Trophoblast cell (in vitro differentiated cells and primary cell): ENCODE measurements around the gene IL3.

Source experiments
- DNase-seq, 2 donors: peaks; one replicate each; pipeline ENCODE4 v3.0.0-alpha.2; 2016
- H2AFZ ChIP-seq: 2 replicates; pipeline ENCODE4 v1.6.1; 2013; ENCODE audit warnings: low read length, moderate library complexity, mild to moderate bottlenecking; ENCODE audit not compliant: insufficient read depth, poor library complexity
- H2AK5ac ChIP-seq: 2 replicates; pipeline ENCODE4 v1.6.1; 2013; ENCODE audit warnings: mild to moderate bottlenecking, low read length
- H2BK120ac ChIP-seq: 2 replicates; pipeline ENCODE4 v1.6.1; 2013; ENCODE audit warnings: low read length, mild to moderate bottlenecking, moderate library complexity; ENCODE audit not compliant: insufficient read depth, poor library complexity
- H2BK12ac ChIP-seq: 2 replicates; pipeline ENCODE4 v1.6.1; 2013; ENCODE audit warnings: mild to moderate bottlenecking, low read length, moderate library complexity
- H2BK5ac ChIP-seq: 2 replicates; pipeline ENCODE4 v1.6.1; 2013; ENCODE audit warnings: low read length, low read depth, moderate library complexity, mild to moderate bottlenecking; ENCODE audit not compliant: poor library complexity
- H3K14ac ChIP-seq: 2 replicates; pipeline ENCODE4 v1.6.1; 2013; ENCODE audit warnings: mild to moderate bottlenecking, low read length
- H3K18ac ChIP-seq: 2 replicates; pipeline ENCODE4 v1.6.1; 2013; ENCODE audit warnings: mild to moderate bottlenecking, low read length
- H3K23ac ChIP-seq: 2 replicates; pipeline ENCODE4 v1.6.1; 2013; ENCODE audit warnings: low read length
- H3K27ac ChIP-seq: 2 replicates; pipeline ENCODE4 v1.5.1; 2013; ENCODE audit warnings: low read depth, mild to moderate bottlenecking, inconsistent platforms, low read length, moderate library complexity
- H3K27me3 ChIP-seq: 2 replicates; pipeline ENCODE4 v1.6.1; 2013; ENCODE audit warnings: inconsistent platforms, mild to moderate bottlenecking, low read length, moderate library complexity; ENCODE audit not compliant: insufficient read depth
- H3K36me3 ChIP-seq, 2 experiments: 1 replicate in 1 of 2; 2 replicates in 1 of 2; pipeline ENCODE4 v1.6.1; 2013; ENCODE audit warnings: low read length in 2 of 2, mild to moderate bottlenecking in 2 of 2, moderate library complexity in 1 of 2; ENCODE audit not compliant: insufficient read depth in 2 of 2, control insufficient read depth in 1 of 2
- H3K4ac ChIP-seq: 2 replicates; pipeline ENCODE4 v1.6.1; 2013; ENCODE audit warnings: low read depth, mild to moderate bottlenecking, low read length, moderate library complexity
- H3K4me1 ChIP-seq, 2 experiments: 1 replicate in 1 of 2; 2 replicates in 1 of 2; pipeline ENCODE4 v1.6.1; 2013; ENCODE audit warnings: low read length in 2 of 2, mild to moderate bottlenecking in 2 of 2, moderate library complexity in 1 of 2; ENCODE audit not compliant: insufficient read depth in 2 of 2, control insufficient read depth in 1 of 2
- H3K4me2 ChIP-seq: 2 replicates; pipeline ENCODE4 v1.6.1; 2013; ENCODE audit warnings: inconsistent platforms, mild to moderate bottlenecking, low read length, moderate library complexity
- H3K4me3 ChIP-seq: 2 replicates; pipeline ENCODE4 v1.5.1; 2013; ENCODE audit warnings: mild to moderate bottlenecking, low read depth, low read length, inconsistent platforms
- H3K79me1 ChIP-seq: one replicate; pipeline ENCODE4 v1.6.1; 2013; ENCODE audit warnings: low read length
- H3K79me2 ChIP-seq: 2 replicates; pipeline ENCODE4 v1.6.1; 2013; ENCODE audit warnings: low read length, mild to moderate bottlenecking; ENCODE audit not compliant: control insufficient read depth, insufficient read depth, poor library complexity
- H3K9ac ChIP-seq: 2 replicates; pipeline ENCODE4 v1.6.1; 2013; ENCODE audit warnings: mild to moderate bottlenecking, low read length
- H3K9me3 ChIP-seq: 2 replicates; pipeline ENCODE4 v1.6.1; 2013; ENCODE audit warnings: low read depth, mild to moderate bottlenecking, control low read depth, inconsistent platforms, low read length; ENCODE audit not compliant: insufficient read depth
- H4K12ac ChIP-seq: 2 replicates; pipeline ENCODE4 v1.6.1; 2013; ENCODE audit warnings: low read depth, mild to moderate bottlenecking, low read length, moderate library complexity
- H4K8ac ChIP-seq: 2 replicates; pipeline ENCODE4 v1.6.1; 2013; ENCODE audit warnings: low read depth, mild to moderate bottlenecking, low read length, moderate library complexity
- H4K91ac ChIP-seq: one replicate; pipeline ENCODE4 v1.6.1; 2013; ENCODE audit warnings: low read depth, mild to moderate bottlenecking, low read length, moderate library complexity
- WGBS: extraction: QIAGEN DNeasy Blood & Tissue Kit; methylation state at CpG from one replicate; pipeline ENCODE4 v1.1.7; 2013; ENCODE audit warnings: missing lambda C conversion rate; ENCODE audit not compliant: insufficient read length, insufficient coverage; ENCODE audit errors: extremely low coverage; 5-methylcytosine and 5-hydroxymethylcytosine counted together

The IL3 gene

DNA sequence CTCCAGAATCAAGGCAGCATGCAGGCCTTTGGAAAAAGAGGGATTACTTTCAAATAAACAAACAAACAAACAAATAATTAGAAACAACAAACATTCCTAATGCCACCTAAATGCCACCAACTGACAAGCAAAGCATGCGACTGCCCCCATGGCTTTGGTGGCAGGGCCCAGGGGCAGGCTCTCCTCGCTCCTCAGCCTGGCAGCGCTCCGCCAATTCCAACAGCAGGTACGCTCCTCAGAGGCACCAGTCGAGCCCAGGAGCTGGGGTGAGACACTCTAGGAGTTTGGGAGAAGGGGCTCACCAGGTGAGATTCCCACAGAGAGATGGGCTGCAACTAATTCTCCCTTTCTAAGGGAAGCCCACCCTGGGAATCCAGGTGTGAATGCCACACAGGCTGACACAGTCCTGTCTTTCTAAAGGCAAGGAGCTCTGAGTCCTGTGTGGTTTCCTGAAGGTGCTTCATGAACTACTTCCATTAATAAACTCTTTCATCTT, 41.0 kb downstream of the IL3 start:
- H4K8ac ChIP-seq = no peak overlapping the region
- H3K79me1 ChIP-seq = no peaks in the 10 kb centered on the region
- H3K36me3 ChIP-seq = no peaks in the 10 kb centered on the region
- no peak overlapping the region for H3K4me3 ChIP-seq
- H3K4me2 ChIP-seq = no peak overlapping the region
- no peaks in the 10 kb centered on the region for H3K27me3 ChIP-seq
- no peak overlapping the region for H2BK5ac ChIP-seq
- no peak overlapping the region for H2AK5ac ChIP-seq
- H2BK120ac ChIP-seq = no peak overlapping the region
- no peak overlapping the region for H3K9ac ChIP-seq
- H4K91ac ChIP-seq = no peak overlapping the region
- H2BK12ac ChIP-seq = no peak overlapping the region
- no peaks in the 10 kb centered on the region for H3K4me1 ChIP-seq
- no peak overlapping the region for H3K14ac ChIP-seq
- no peak overlapping the region for H3K18ac ChIP-seq
- H4K12ac ChIP-seq = no peak overlapping the region
- H3K4ac ChIP-seq = no peak overlapping the region
- H3K23ac ChIP-seq = no peak overlapping the region
- no peak overlapping the region for H3K27ac ChIP-seq
- H2AFZ ChIP-seq = no peak overlapping the region
- no peaks in the 10 kb centered on the region for H3K9me3 ChIP-seq
- DNase-seq = no peak
- no CpG with 5 or more reads among the region's 6 CpGs for WGBS
- H3K79me2 ChIP-seq = no peaks in the 10 kb centered on the region

GRCh38 chr5:132102101-132102701, 41.7 kb downstream of the IL3 start:
- Histone ChIP-seq H3K4me2 (no peak overlapping the region), H3K79me2 (no peaks in the 10 kb centered on the region)

DNA sequence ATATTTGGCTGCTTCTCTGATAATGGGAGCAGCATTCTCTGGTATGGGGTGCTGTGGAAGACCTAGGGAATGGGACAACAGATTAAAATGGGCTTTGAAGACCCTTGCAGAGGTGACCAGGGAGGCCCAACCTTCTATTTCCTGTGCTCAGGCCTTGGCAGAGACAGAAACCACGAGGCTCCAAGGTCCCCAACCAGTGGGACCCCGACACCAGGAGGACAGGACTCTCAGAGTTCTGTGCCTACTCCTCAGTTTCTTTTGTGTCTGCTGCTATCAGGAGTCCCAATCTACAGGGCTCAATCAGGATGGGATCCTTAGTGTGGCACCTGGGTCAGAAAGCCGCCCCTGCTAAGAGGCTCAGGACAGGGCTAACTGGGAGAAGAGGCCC, 42.5 kb downstream of the IL3 start:
- no CpG with 5 or more reads among the region's 3 CpGs for WGBS
- H3K4me2 ChIP-seq = no peak overlapping the region

More at GRCh38 chr5:132102101-132102701, 41.7 kb downstream of the IL3 start:
- Histone ChIP-seq H3K9ac (no peak overlapping the region), H2AFZ (no peak overlapping the region), H3K4me1 (no peaks in the 10 kb centered on the region), H3K18ac (no peak overlapping the region), H3K27ac (no peak overlapping the region), H3K23ac (no peak overlapping the region), H3K4ac (no peak overlapping the region), H3K27me3 (no peaks in the 10 kb centered on the region), H3K4me3 (no peak overlapping the region), H2AK5ac (no peak overlapping the region), H4K91ac (no peak overlapping the region), H2BK120ac (no peak overlapping the region), H2BK12ac (no peak overlapping the region), H4K8ac (no peak overlapping the region), H3K14ac (no peak overlapping the region), H3K9me3 (no peaks in the 10 kb centered on the region), H3K36me3 (no peaks in the 10 kb centered on the region), H4K12ac (no peak overlapping the region), H2BK5ac (no peak overlapping the region), H3K79me1 (no peaks in the 10 kb centered on the region)
- no peak for DNase-seq
- WGBS = no CpG with 5 or more reads among the region's 5 CpGs

GRCh38 chr5:132103332-132103951, 43.0 kb downstream of the IL3 start:
- H3K4me2 ChIP-seq = no peak overlapping the region
- no peaks in the 10 kb centered on the region for H3K9me3 ChIP-seq
- H3K79me2 ChIP-seq = no peaks in the 10 kb centered on the region
- no peak overlapping the region for H3K9ac ChIP-seq
- no peak overlapping the region for H2BK120ac ChIP-seq
- no peak overlapping the region for H3K23ac ChIP-seq
- no peak overlapping the region for H2BK12ac ChIP-seq
- H2BK5ac ChIP-seq = no peak overlapping the region
- H3K4me1 ChIP-seq = no peaks in the 10 kb centered on the region
- H3K79me1 ChIP-seq = no peaks in the 10 kb centered on the region
- H3K27me3 ChIP-seq = no peaks in the 10 kb centered on the region
- H2AFZ ChIP-seq = no peak overlapping the region
- H3K4me3 ChIP-seq = no peak overlapping the region
- no peak overlapping the region for H2AK5ac ChIP-seq
- no peak overlapping the region for H3K27ac ChIP-seq
- no peaks in the 10 kb centered on the region for H3K36me3 ChIP-seq
- peak; percentile 48 to 71 for DNase-seq
- H4K8ac ChIP-seq = no peak overlapping the region
- no peak overlapping the region for H4K12ac ChIP-seq
- H4K91ac ChIP-seq = no peak overlapping the region
- H3K14ac ChIP-seq = no peak overlapping the region
- H3K4ac ChIP-seq = no peak overlapping the region
- H3K18ac ChIP-seq = no peak overlapping the region

More for the DNA sequence above, 42.5 kb downstream of the IL3 start:
- Histone ChIP-seq H3K36me3 (no peaks in the 10 kb centered on the region), H3K4me3 (no peak overlapping the region), H3K4ac (no peak overlapping the region), H3K27me3 (no peaks in the 10 kb centered on the region), H2AFZ (no peak overlapping the region), H3K27ac (no peak overlapping the region), H4K12ac (no peak overlapping the region), H3K23ac (no peak overlapping the region), H2AK5ac (no peak overlapping the region), H3K9ac (no peak overlapping the region), H3K14ac (no peak overlapping the region), H3K4me1 (no peaks in the 10 kb centered on the region), H2BK5ac (no peak overlapping the region), H2BK12ac (no peak overlapping the region), H3K79me2 (no peaks in the 10 kb centered on the region), H2BK120ac (no peak overlapping the region), H3K18ac (no peak overlapping the region), H3K9me3 (no peaks in the 10 kb centered on the region), H3K79me1 (no peaks in the 10 kb centered on the region), H4K91ac (no peak overlapping the region), H4K8ac (no peak overlapping the region)
- DNase-seq = no peak
